Common myeloid progenitor, CD34-positive (primary cell): ENCODE measurements around the gene SUCNR1.

Source experiments
- CTCF ChIA-PET: fragments of 350-600 bp; sonication (Branson Sonifier 250); formaldehyde crosslinking; loops from one replicate; lab custom pipeline; 2021; ENCODE audit warnings: antibody characterized with exemption; lab: Charles Lee
- POLR2A ChIA-PET: fragments of 350-600 bp; sonication (Branson Sonifier 250); formaldehyde crosslinking; loops from one replicate; lab custom pipeline; 2021; ENCODE audit warnings: antibody characterized with exemption; lab: Charles Lee
- DNase-seq, 3 donors: peaks; one replicate each; pipeline versions ENCODE4 v3.0.0 to v3.0.0-alpha.2; 2013
- H3K27ac ChIP-seq, 2 experiments: 1 replicate in 1 of 2; 2 replicates in 1 of 2; pipeline ENCODE4 v1.7.0; 2013; ENCODE audit warnings: inconsistent platforms in 2 of 2, low read length in 2 of 2, mild to moderate bottlenecking in 2 of 2, low read depth in 1 of 2, moderate library complexity in 1 of 2; ENCODE audit not compliant: severe bottlenecking in 2 of 2, insufficient read depth in 1 of 2, poor library complexity in 1 of 2
- H3K27me3 ChIP-seq, 5 experiments: replicated peaks in 2 of 5; 1 replicate in 3 of 5; 2 replicates in 2 of 5; pipeline versions ENCODE4 v1.6.1 to v1.7.0; 2013; ENCODE audit warnings: low read length in 4 of 5, mild to moderate bottlenecking in 2 of 5, moderate library complexity in 2 of 5, inconsistent platforms in 1 of 5; ENCODE audit not compliant: insufficient read depth in 5 of 5, control insufficient read depth in 4 of 5
- H3K36me3 ChIP-seq, 4 experiments: 1 replicate in 2 of 4; 2 replicates in 2 of 4; pipeline versions ENCODE4 v1.6.1 to v1.7.0; 2013; ENCODE audit warnings: low read length in 3 of 4, control low read depth in 1 of 4, mild to moderate bottlenecking in 1 of 4; ENCODE audit not compliant: control insufficient read depth in 4 of 4, insufficient read depth in 4 of 4
- H3K4me1 ChIP-seq, 4 experiments: 1 replicate in 3 of 4; 2 replicates in 1 of 4; pipeline versions ENCODE4 v1.6.1 to v1.7.1; 2013; ENCODE audit warnings: low read length in 3 of 4, mild to moderate bottlenecking in 3 of 4, control low read depth in 1 of 4, inconsistent platforms in 1 of 4, moderate library complexity in 1 of 4; ENCODE audit not compliant: control insufficient read depth in 4 of 4, insufficient read depth in 4 of 4; ENCODE audit errors: control extremely low read depth in 1 of 4
- H3K4me3 ChIP-seq, 7 experiments: 1 replicate in 4 of 7; 2 replicates in 3 of 7; pipeline versions ENCODE4 v1.5.1 to v1.7.0; 2013; ENCODE audit warnings: mild to moderate bottlenecking in 7 of 7, low read length in 6 of 7, moderate library complexity in 6 of 7, inconsistent platforms in 2 of 7, low read depth in 2 of 7, control low read depth in 1 of 7; ENCODE audit not compliant: insufficient read depth in 4 of 7, control insufficient read depth in 1 of 7; ENCODE audit errors: extremely low read depth in 1 of 7
- H3K9me3 ChIP-seq, 5 experiments: 1 replicate in 4 of 5; 2 replicates in 1 of 5; pipeline versions ENCODE4 v1.6.1 to v1.7.1; 2013; ENCODE audit warnings: low read length in 4 of 5, mild to moderate bottlenecking in 2 of 5, inconsistent platforms in 1 of 5, low read depth in 1 of 5, moderate library complexity in 1 of 5; ENCODE audit not compliant: control insufficient read depth in 4 of 5, insufficient read depth in 2 of 5; ENCODE audit errors: control extremely low read depth in 1 of 5
- WGBS: methylation state at CpG from one replicate; pipeline ENCODE4 v1.1.5; 2013; ENCODE audit not compliant: insufficient coverage; 5-methylcytosine and 5-hydroxymethylcytosine counted together

SUCNR1 gene

DNA sequence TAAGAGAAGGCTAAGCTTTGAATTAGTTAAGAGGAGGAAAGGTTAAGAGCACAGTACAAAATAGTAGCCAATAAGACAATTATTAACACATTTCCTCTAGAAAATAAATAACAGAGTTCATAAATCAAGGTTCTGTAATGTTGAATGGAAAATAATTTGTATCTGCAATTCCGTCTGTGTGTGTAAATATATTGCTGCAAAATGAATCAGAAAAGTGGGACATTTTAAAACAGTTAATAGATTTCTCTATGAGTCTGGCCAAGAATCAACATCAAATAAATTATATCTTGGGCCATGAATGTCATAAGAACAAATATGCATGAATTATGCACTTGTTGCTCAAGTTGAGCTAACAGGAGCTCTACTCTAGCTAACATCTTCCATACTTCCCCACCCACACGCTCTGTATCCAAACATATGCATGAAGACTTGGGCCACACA is 14.2 kb upstream of the SUCNR1 start:
- H3K9me3 ChIP-seq, result no peaks in the 10 kb centered on the region
- H3K4me1 ChIP-seq, result no peaks in the 10 kb centered on the region
- ChIA-PET POLR2A (no interaction called here), CTCF (interaction anchor here (0.6 kb wide), 1 partner anchor 392 kb away, joined by 3 read pairs; no protein-coding TSS in a partner anchor)
- no peak for DNase-seq
- H3K27me3 ChIP-seq, result no peaks in the 10 kb centered on the region
- no peaks in the 10 kb centered on the region for H3K36me3 ChIP-seq
- no peak overlapping the region for H3K27ac ChIP-seq
- no peak overlapping the region for H3K4me3 ChIP-seq
- WGBS, result no CpG with 5 or more reads among the region's 2 CpGs

DNA sequence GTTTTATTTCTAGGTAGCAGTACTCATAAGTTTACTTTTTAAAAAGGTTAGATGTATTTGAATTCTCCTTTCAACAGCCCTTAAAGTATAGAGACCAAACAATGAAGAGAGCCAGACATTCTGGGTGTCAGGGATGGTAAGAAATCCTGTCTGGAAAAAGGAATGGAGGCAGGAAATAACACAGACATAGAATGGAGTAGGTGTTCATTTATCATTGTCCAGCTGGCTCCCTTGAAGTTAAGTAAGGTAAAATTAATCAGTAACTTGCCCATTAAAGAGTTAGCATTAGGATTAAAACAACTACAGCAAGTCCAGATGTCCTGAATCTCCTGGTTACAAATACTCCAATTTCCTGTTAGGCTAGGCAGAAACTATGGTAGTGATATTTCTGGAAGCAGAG is 13.5 kb upstream of the SUCNR1 start:
- H3K4me3 ChIP-seq, result no peak overlapping the region
- H3K27ac ChIP-seq, result no peak overlapping the region
- H3K4me1 ChIP-seq, result peaks cover 0 to 3% (median 0%) of the 10 kb centered on the region in 4 experiments
- H3K27me3 ChIP-seq, result no peaks in the 10 kb centered on the region
- no peaks in the 10 kb centered on the region for H3K9me3 ChIP-seq
- H3K36me3 ChIP-seq, result no peaks in the 10 kb centered on the region
- no peak for DNase-seq
- ChIA-PET CTCF (no interaction called here), POLR2A (no interaction called here)

DNA sequence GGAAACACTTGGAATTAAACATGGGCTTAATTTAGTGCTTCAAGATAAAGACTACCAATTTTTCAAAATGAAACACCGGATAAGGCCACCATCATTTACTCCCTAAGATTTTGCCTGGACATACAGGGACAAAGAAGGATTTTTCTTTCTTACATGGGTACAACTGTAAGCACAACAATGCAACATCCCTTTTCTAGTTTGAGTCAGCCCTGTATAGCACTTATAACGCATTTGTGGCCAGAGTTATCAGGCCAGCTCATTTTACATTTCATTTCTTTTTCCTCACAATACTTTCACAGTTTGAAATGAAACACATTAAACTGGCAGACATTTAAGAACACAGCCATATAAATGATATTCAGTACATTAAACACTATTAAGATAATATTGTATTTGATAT is 9.8 kb upstream of the SUCNR1 start:
- ChIA-PET CTCF (interaction anchor here (0.7 to 1.5 kb wide), 3 partner anchors 12 to 585 kb away, joined by 3 read pairs; partner anchors contain the start of gene P2RY14), POLR2A (no interaction called here)
- WGBS, result 95% methylated on average over 2 of the region's 2 CpGs
- Histone ChIP-seq H3K27me3 (no peaks in the 10 kb centered on the region), H3K4me1 (peaks cover 0 to 7% (median 0%) of the 10 kb centered on the region in 4 experiments), H3K36me3 (no peaks in the 10 kb centered on the region), H3K27ac (no peak overlapping the region), H3K9me3 (no peaks in the 10 kb centered on the region), H3K4me3 (no peak overlapping the region)
- no peak for DNase-seq

DNA sequence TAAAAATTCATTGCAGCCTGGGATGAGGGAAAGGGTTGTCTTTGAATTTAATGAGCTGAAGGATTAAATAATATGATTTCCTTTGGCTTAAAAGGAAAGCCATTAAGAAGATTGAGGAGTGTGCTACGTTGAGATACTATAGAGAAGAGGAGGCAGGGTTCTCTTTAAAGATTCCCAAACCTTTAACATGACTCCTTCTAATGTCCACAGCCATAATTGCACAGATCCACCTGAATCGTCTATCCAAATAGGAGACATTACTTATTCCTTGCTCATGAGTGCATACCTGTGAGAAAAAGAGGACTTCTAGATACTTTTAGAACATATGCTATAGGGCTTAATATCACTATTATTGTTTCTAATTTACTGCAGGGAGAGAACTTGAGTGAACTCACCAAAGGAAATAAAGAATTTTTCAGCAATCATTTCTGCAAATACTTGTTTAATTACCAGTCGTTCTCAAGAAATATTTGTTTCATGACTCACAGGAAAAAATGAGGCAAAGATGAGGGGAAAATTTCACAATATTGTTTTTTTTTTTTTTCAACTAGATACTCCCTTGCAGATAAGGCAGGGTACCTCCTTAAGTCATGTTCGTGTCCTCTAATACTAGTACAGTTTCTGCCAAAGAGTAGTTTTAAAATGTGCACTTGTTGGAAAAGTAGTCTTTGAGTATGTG is 8.9 kb upstream of the SUCNR1 start:
- Histone ChIP-seq H3K9me3 (no peaks in the 10 kb centered on the region), H3K4me3 (no peak overlapping the region), H3K36me3 (no peaks in the 10 kb centered on the region), H3K27ac (no peak overlapping the region), H3K27me3 (no peaks in the 10 kb centered on the region), H3K4me1 (peaks cover 0 to 12% (median 2%) of the 10 kb centered on the region in 4 experiments)
- DNase-seq, result peak in 1 of 3 donors; percentile 21
- no CpG with 5 or more reads among the region's 4 CpGs for whole genome bisulfite sequencing
- ChIA-PET CTCF (interaction anchor here (0.7 kb wide), 1 partner anchor 36 kb away, joined by 3 read pairs; no protein-coding TSS in a partner anchor), POLR2A (no interaction called here)

DNA sequence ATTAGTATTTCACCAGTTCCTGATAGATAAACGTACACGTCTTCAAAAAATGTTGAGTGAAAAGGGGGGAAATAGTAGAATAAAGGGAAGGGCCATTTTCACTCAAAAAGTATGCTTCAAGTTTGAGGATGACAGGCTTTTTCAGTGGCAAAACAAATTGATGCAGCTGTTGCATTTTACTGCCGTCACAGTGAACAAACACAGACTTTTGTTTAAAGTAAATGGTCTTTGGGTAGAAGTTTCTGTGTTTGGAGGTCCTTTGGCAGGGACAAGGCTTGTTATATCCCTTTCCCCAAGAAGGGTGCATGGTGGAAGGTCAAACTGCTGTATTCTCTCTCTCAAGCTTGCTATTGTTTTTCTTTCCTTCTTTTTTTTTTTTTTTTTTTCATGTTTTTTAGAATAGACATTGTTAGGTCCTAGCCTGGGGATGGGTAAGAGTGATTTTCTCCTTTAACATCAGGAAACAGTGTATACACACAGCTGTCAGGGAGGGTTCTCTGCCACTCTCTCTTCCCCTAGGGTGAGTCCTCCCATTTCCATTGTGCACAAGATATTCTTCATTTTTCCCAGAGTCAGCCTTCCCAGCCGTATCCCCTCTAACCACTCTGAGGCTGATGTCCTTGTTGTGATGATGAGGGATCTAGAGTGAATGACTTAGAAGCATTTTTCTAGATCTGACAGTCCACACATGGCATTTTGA is 6.6 kb upstream of the SUCNR1 start:
- no peak overlapping the region for H3K4me3 ChIP-seq
- H3K27ac ChIP-seq, result no peak overlapping the region
- H3K36me3 ChIP-seq, result no peaks in the 10 kb centered on the region
- CTCF ChIA-PET, result no interaction called here
- H3K27me3 ChIP-seq, result no peaks in the 10 kb centered on the region
- peaks cover under 1 to 31% (median 11%) of the 10 kb centered on the region in 4 experiments for H3K4me1 ChIP-seq
- POLR2A ChIA-PET, result no interaction called here
- H3K9me3 ChIP-seq, result no peaks in the 10 kb centered on the region
- 100% methylated on average over 3 of the region's 4 CpGs for WGBS
- DNase-seq, result no peak

DNA sequence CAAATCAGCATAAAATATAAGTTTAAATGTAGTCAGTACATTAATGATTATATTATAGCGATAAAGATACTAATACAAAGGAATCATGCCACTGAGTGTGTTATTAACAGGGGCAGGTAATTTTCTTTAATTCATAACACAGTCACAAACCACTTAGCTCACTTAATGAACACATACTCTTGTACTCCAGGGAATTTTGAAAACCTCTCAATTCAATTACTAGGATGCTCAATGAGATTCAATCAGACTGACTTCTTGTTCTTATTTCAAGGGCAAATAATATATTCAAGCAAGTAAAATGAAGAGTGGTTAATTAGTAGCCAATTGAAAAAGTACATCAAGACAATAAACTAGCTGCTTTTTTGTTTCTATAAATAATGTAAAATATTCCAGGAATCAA is 5.8 kb upstream of the SUCNR1 start:
- no CpG with 5 or more reads among the region's 1 CpG for WGBS
- Histone ChIP-seq H3K27me3 (no peaks in the 10 kb centered on the region), H3K4me1 (peaks cover 8 to 39% (median 19%) of the 10 kb centered on the region in 4 experiments), H3K27ac (no peak overlapping the region), H3K9me3 (no peaks in the 10 kb centered on the region), H3K4me3 (no peak overlapping the region), H3K36me3 (no peaks in the 10 kb centered on the region)
- no peak for DNase-seq
- POLR2A ChIA-PET, result no interaction called here
- CTCF ChIA-PET, result no interaction called here

DNA sequence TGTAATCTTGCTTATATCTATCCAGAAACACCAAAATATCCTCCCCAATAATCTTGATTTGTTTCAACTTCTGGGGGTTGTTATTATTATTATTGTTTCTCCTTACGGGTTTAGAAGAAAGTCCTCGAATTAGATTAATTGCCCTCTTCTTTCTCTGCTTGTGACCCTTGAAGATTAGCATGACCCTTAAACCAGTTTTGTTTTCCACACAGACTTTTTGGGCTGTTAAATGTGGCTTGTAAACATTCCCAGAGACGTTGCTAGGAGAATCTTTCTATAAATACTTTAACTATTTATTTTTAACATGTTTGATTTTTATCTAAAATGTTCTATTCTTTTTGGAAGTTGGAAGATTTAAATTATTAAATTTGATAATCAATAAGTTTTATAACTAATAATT is 4.3 kb upstream of the SUCNR1 start:
- Histone ChIP-seq H3K27me3 (no peaks in the 10 kb centered on the region), H3K36me3 (no peaks in the 10 kb centered on the region), H3K4me1 (peaks cover 18 to 51% (median 27%) of the 10 kb centered on the region in 4 experiments), H3K27ac (no peak overlapping the region), H3K9me3 (no peaks in the 10 kb centered on the region), H3K4me3 (no peak overlapping the region)
- ChIA-PET CTCF (interaction anchor here (1.2 kb wide), 1 partner anchor 8 kb away, joined by 4 read pairs; no protein-coding TSS in a partner anchor), POLR2A (no interaction called here)
- 71% methylated on average over 2 of the region's 3 CpGs for WGBS
- DNase-seq, result no peak
